Neural cell (in vitro differentiated cells): ENCODE results near the gene RPL18A. TPM values are rescaled to one million over a fixed set of nuclear protein-coding genes. Genes with fewer than 3 reads are reported as not detected.
A peak's percentile ranks its signal among the peaks of the same experiment; 100 is the strongest.
"Not testable (repeated sequence)": the region's sequence is repeated elsewhere in the genome, so short reads cannot be mapped to it uniquely, and the experiment has no call there.

Experiments
- H2AFZ ChIP-seq: fragments of 200-600, 300-800 bp; sonication (generic), shearing (Covaris generic); 2 replicates; pipeline ENCODE4 v1.6.0; 2014; ENCODE audit warnings: low read depth, mild to moderate bottlenecking, antibody characterized with exemption, low read length, moderate library complexity
- H3F3A ChIP-seq: fragments of 200-600 bp; shearing (Covaris generic); 2 replicates; pipeline ENCODE4 v1.6.1; 2016; ENCODE audit warnings: mild to moderate bottlenecking, moderate library complexity, mixed read lengths, antibody characterized with exemption, low read length; ENCODE audit not compliant: insufficient read depth, poor library complexity, severe bottlenecking
- H3K27ac ChIP-seq: fragments of 200-600, 300-800 bp; sonication (generic), shearing (Covaris generic); 2 replicates; pipeline ENCODE4 v1.5.1; 2014; ENCODE audit warnings: mild to moderate bottlenecking, low read length, moderate library complexity
- H3K27me3 ChIP-seq: fragments of 300-800, 200-600 bp; sonication (generic), shearing (Covaris generic); 2 replicates; pipeline ENCODE4 v1.6.0; 2014; ENCODE audit warnings: mild to moderate bottlenecking, low read depth, low read length, moderate library complexity; ENCODE audit not compliant: insufficient read depth
- H3K36me3 ChIP-seq: fragments of 300-800, 200-600 bp; sonication (generic), shearing (Covaris generic); 2 replicates; pipeline ENCODE4 v1.5.1; 2014; ENCODE audit warnings: mild to moderate bottlenecking, antibody characterized with exemption, low read length, moderate library complexity; ENCODE audit not compliant: insufficient read depth
- H3K4me2 ChIP-seq: fragments of 300-800, 200-600 bp; sonication (generic), shearing (Covaris generic); 2 replicates; pipeline ENCODE4 v1.6.0; 2014; ENCODE audit warnings: mild to moderate bottlenecking, low read length
- H3K4me3 ChIP-seq: fragments of 300-800, 200-600 bp; sonication (generic), shearing (Covaris generic); 2 replicates; pipeline ENCODE4 v1.5.1; 2014; ENCODE audit warnings: mild to moderate bottlenecking, low read length, moderate library complexity
- H3K79me2 ChIP-seq: fragments of 200-600 bp; shearing (Covaris generic); replicated peaks from 2 replicates; pipeline ENCODE4 v1.6.0; 2014; ENCODE audit warnings: mild to moderate bottlenecking, low read length, moderate library complexity; ENCODE audit not compliant: insufficient read depth
- H3K9ac ChIP-seq: fragments of 300-800, 200-600 bp; sonication (generic), shearing (Covaris generic); 2 replicates; pipeline ENCODE4 v1.6.1; 2016; ENCODE audit warnings: mild to moderate bottlenecking, low read length, mixed read lengths
- H3K9me2 ChIP-seq: fragments of 200-600 bp; shearing (Covaris generic); 2 replicates; pipeline ENCODE4 v1.6.1; 2016; ENCODE audit warnings: mild to moderate bottlenecking, low read length, mixed read lengths; ENCODE audit not compliant: insufficient read depth
- H3K9me3 ChIP-seq: fragments of 200-600, 300-800 bp; sonication (generic), shearing (Covaris generic); 2 replicates; pipeline ENCODE4 v1.6.1; 2016; ENCODE audit warnings: mild to moderate bottlenecking, mixed run types, low read length, moderate library complexity, mixed read lengths
- H4K20me1 ChIP-seq: fragments of 200-600 bp; shearing (Covaris generic); 2 replicates; pipeline ENCODE4 v1.6.1; 2016; ENCODE audit warnings: mild to moderate bottlenecking, mixed run types; ENCODE audit not compliant: insufficient read depth
- CTCF ChIP-seq: fragments of 450-650 bp; IDR thresholded peaks from 2 replicates; pipeline ENCODE4 v1.5.1; 2014; ENCODE audit warnings: antibody characterized with exemption, mild to moderate bottlenecking, moderate library complexity; ENCODE audit not compliant: poor library complexity, severe bottlenecking
- EZH2 ChIP-seq: fragments of 200-600, 300-800 bp; shearing (Covaris generic), sonication (generic); IDR thresholded peaks from 2 replicates; pipeline ENCODE4 v1.6.1; 2014; ENCODE audit warnings: antibody characterized with exemption, low read length, borderline replicate concordance, mild to moderate bottlenecking; ENCODE audit not compliant: insufficient read depth, poor library complexity, severe bottlenecking
- POLR2AphosphoS5 ChIP-seq: IDR thresholded peaks from 2 replicates; pipeline ENCODE4 v1.6.1; 2012
- RAD21 ChIP-seq: fragments of 450-650 bp; conservative IDR thresholded peaks from 2 replicates; pipeline ENCODE4 v1.6.1; 2014; ENCODE audit warnings: antibody characterized with exemption, mild to moderate bottlenecking, moderate library complexity
- REST ChIP-seq: IDR thresholded peaks from 2 replicates; pipeline ENCODE4 v1.6.1; 2012; ENCODE audit warnings: borderline replicate concordance
- SMC3 ChIP-seq: fragments of 450-650 bp; conservative IDR thresholded peaks from 2 replicates; pipeline ENCODE4 v1.6.1; 2014; ENCODE audit warnings: antibody characterized with exemption, mild to moderate bottlenecking, moderate library complexity; ENCODE audit not compliant: poor library complexity
- polyA plus RNA-seq: library from polyadenylated mRNA; depleted of rRNA; stranded (reverse); fragments of >200 nt; gene quantifications from 2 replicates; pipeline ENCODE4 v1.2.3, GENCODE V29; 2014

The RPL18A gene
- polyA plus RNA-seq, 1 donor from 2014 or later = 681 TPM

- Histone ChIP-seq H3K4me3 (no peak overlapping the region), H3K79me2 (no peaks in the 10 kb centered on the region), H3K9me3 (no peaks in the 10 kb centered on the region), H3K9me2 (no peaks in the 10 kb centered on the region), H4K20me1 (no peaks in the 10 kb centered on the region), H3F3A (no peaks in the 10 kb centered on the region), H3K27ac (no peak overlapping the region), H3K4me2 (no peak overlapping the region), H2AFZ (no peak overlapping the region), H3K27me3 (peaks cover 13% of the 10 kb centered on the region), H3K36me3 (no peaks in the 10 kb centered on the region), H3K9ac (no peak overlapping the region)
- no peak for TF ChIP-seq EZH2
These were observed 26.8 kb downstream of the RPL18A start for GRCh38 chr19:17886515-17886914.

- H3K9me2 ChIP-seq, H3F3A ChIP-seq, H3K27ac ChIP-seq, H3K4me2 ChIP-seq, H3K4me3 ChIP-seq, H3K36me3 ChIP-seq, H3K9ac ChIP-seq, H3K9me3 ChIP-seq, H4K20me1 ChIP-seq, H2AFZ ChIP-seq, H3K79me2 ChIP-seq: not testable (repeated sequence)
- peaks cover 13% of the 10 kb centered on the region for H3K27me3 ChIP-seq
These were observed 27.5 kb downstream of the RPL18A start for GRCh38 chr19:17887221-17887620.

GRCh38 chr19:17888260-17888659 is 28.6 kb downstream of the RPL18A start:
- Histone ChIP-seq H3K4me3 (no peak overlapping the region), H3K4me2 (no peak overlapping the region), H3K9me3 (no peaks in the 10 kb centered on the region), H3K79me2 (no peaks in the 10 kb centered on the region), H3K9me2 (no peaks in the 10 kb centered on the region), H3K27ac (no peak overlapping the region), H3F3A (no peaks in the 10 kb centered on the region), H4K20me1 (no peaks in the 10 kb centered on the region), H3K27me3 (peaks cover 13% of the 10 kb centered on the region), H3K36me3 (no peaks in the 10 kb centered on the region), H2AFZ (no peak overlapping the region), H3K9ac (no peak overlapping the region)
- TF ChIP-seq RAD21 (no peak), REST (no peak), POLR2AphosphoS5 (no peak), SMC3 (no peak)

GRCh38 chr19:17889609-17890214 is 30.0 kb downstream of the RPL18A start:
- Histone ChIP-seq H3K9ac (no peak overlapping the region), H3K36me3 (no peaks in the 10 kb centered on the region), H4K20me1 (no peaks in the 10 kb centered on the region), H3F3A (no peaks in the 10 kb centered on the region), H3K27ac (no peak overlapping the region), H3K27me3 (peaks cover 13% of the 10 kb centered on the region), H3K4me3 (no peak overlapping the region), H3K4me2 (no peak overlapping the region), H3K79me2 (no peaks in the 10 kb centered on the region), H2AFZ (no peak overlapping the region), H3K9me3 (no peaks in the 10 kb centered on the region), H3K9me2 (no peaks in the 10 kb centered on the region)
- TF ChIP-seq CTCF (no peak), REST (peak; percentile 61), EZH2 (no peak)
